Stimulated activated CD8-positive, alpha-beta memory T cell treated with anti-CD3 and anti-CD28 coated beads, Interleukin-15, amount 100 ng/mL, for 4 hours (primary cell): Measurements from ENCODE around the gene ACAD11.

Experiments used
- DNase-seq, 2 donors: peaks; one replicate each; pipeline ENCODE4 v3.0.0-alpha.2; 2020; ENCODE audit warnings: low read depth in 2 of 2

Gene ACAD11

GRCh38 chr3:132555306-132556035, 104.1 kb downstream of the ACAD11 start:
- no peak for DNase-seq

- DNase-seq: no peak
Measured at GRCh38 chr3:132554437-132554836, 105.2 kb downstream of the ACAD11 start.

- DNase-seq: no peak
Measured at GRCh38 chr3:132553826-132554225, 105.8 kb downstream of the ACAD11 start.

GRCh38 chr3:132550579-132551305, 108.9 kb downstream of the ACAD11 start:
- no peak for DNase-seq

- no peak for DNase-seq
Measured at GRCh38 chr3:132549890-132550578, 109.6 kb downstream of the ACAD11 start.

- DNase-seq: no peak
Measured at GRCh38 chr3:132549169-132549568, 110.4 kb downstream of the ACAD11 start.

- DNase-seq: no peak
Measured at GRCh38 chr3:132545471-132545870, 114.1 kb downstream of the ACAD11 start.

GRCh38 chr3:132544130-132544529, 115.5 kb downstream of the ACAD11 start:
- DNase-seq: no peak

GRCh38 chr3:132543011-132543739, 116.4 kb downstream of the ACAD11 start:
- no peak for DNase-seq

GRCh38 chr3:132542577-132542976, 117.0 kb downstream of the ACAD11 start:
- no peak for DNase-seq

- no peak for DNase-seq
Measured at GRCh38 chr3:132539681-132540080, 119.9 kb downstream of the ACAD11 start.

- DNase-seq: no peak
Measured at GRCh38 chr3:132538072-132538471, 121.5 kb downstream of the ACAD11 start.

GRCh38 chr3:132537297-132537696, 122.3 kb downstream of the ACAD11 start:
- DNase-seq: no peak

- no peak for DNase-seq
Measured at GRCh38 chr3:132536442-132537153, 123.0 kb downstream of the ACAD11 start.

- peak in 1 of 2 donors; percentile 19 for DNase-seq
Measured at GRCh38 chr3:132535575-132536441, 123.8 kb downstream of the ACAD11 start.

- no peak for DNase-seq
Measured at GRCh38 chr3:132530624-132531023, 129.0 kb downstream of the ACAD11 start.

- DNase-seq: no peak
Measured at GRCh38 chr3:132522353-132522752, 137.3 kb downstream of the ACAD11 start.

- DNase-seq: no peak
Measured at GRCh38 chr3:132521901-132522300, 137.7 kb downstream of the ACAD11 start.

GRCh38 chr3:132519914-132520313, 139.7 kb downstream of the ACAD11 start:
- DNase-seq: no peak

- DNase-seq: no peak
Measured at GRCh38 chr3:132517311-132517710, 142.3 kb downstream of the ACAD11 start.
